ENCODE data around the gene VAMP3.

The VAMP3 gene

DNA sequence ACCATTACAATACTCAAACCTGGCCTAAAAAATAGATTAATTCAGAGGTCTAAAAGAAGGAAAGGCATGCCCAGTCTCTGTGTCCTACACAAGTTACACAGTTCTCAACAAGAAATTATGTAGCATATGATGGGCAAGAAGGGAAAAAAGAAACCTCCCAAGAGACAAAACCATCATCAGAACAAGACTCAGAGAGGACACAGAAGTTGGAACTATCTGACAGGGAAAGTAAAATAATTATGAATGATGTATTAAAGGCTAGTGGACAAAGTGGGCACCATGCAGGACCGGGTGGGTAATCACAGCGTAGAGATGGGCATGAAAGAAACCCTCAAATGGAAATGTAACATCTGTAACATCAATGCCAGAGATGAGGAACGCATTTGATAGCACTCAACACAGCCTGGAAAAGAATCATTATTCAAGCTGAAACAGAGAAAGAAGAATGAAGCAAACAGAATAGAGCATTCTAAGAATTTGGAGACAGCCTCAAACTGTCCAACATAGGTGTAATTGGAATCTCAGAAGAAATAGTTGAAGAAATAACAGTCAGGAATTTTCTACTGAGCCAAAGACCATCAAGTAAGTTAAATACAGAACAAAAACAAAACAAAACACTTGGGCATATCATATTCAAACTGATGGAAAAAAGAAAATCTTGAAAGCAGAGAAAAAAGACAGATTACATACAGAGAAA lies 42.7 kb downstream of the VAMP3 start:
- no peak for DNase-seq (ENCODE audit: low read depth)

DNA sequence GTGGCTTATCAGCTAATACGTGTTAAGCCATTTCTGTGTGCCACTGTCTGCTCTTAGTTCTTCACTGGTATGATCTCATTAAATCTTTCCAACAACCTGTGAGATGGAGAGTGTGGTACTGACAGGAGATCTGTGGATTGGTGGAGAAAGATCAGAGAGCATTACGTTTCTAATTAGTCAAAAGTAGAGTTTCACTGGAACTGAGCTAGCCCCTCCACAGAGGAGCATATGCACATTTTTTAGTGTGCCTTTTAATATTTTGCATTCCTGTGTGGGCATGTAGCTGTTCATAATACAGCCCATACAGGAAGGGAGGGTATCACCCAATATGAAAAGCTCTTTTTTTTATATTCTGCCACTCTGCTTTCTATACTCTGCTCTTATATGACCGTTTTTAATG lies 50.2 kb downstream of the VAMP3 start:
- no peak for DNase-seq (ENCODE audit: low read depth)

GRCh38 chr1:7824701-7825100 lies 53.6 kb downstream of the VAMP3 start:
- no peak for DNase-seq (ENCODE audit: low read depth)

DNA sequence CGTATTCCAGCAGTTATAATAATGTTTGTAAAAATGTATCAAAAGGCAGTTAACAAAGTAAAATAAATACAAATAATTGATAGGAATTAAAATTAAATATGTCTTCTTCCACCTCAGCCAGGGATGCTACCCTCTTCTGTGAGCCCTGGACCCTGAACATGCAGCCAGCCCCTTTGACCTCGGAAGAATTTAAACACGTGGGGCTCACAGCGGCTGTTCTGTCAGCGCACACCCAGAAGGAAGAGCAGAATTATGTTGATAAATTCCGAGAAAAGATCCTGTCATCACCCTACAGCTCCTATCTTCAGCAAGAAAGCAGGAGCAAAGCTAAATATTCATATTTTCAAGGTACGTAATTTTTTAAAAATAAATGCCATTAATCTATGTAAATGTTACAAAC lies 55.3 kb downstream of the VAMP3 start:
- DNase-seq (ENCODE audit: low read depth): no peak

DNA sequence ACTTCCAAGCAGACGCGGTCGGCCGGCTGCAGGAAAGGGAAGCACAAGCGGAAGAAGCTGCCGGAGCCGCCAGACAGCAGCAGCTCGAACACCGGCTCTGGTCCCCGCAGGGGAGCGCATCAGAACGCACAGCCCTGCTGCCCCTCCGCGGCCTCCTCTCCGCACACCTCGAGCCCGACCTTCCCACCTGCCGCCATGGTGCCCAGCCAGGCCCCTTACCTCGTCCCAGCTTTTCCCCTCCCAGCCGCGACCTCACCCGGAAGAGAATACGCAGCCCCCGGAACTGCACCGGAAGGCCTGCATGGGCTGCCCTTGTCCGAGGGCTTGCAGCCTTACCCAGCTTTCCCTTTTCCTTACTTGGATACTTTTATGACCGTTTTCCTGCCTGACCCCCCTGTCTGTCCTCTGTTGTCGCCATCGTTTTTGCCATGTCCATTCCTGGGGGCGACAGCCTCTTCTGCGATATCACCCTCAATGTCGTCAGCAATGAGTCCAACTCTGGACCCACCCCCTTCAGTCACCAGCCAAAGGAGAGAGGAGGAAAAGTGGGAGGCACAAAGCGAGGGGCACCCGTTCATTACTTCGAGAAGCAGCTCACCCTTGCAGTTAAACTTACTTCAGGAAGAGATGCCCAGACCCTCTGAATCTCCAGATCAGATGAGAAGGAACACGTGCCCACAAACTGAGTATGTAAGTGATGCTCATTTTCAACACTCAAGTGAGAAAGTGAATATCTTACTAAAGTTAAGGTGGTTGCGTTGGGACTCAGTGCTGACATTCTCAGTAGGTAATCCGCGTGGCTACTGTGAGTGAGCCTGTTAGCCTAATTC lies 56.2 kb downstream of the VAMP3 start:
- peak; percentile 14 for DNase-seq (ENCODE audit: low read depth)
